AG04450 (cell line): Measurements from ENCODE around the gene CD27. TPM values are rescaled to one million over a fixed set of nuclear protein-coding genes. Genes with fewer than 3 reads are reported as not detected.
"Not testable (repeated sequence)": the region's sequence is repeated elsewhere in the genome, so short reads cannot be mapped to it uniquely, and the experiment has no call there.

Experiments
- CTCF ChIA-PET: fragments of 300-600, 350-600 bp; formaldehyde crosslinking; extraction: SDS; loops from one replicate; lab custom pipeline; 2022; ENCODE audit warnings: antibody characterized with exemption, inconsistent platforms; lab: Charles Lee
- POLR2A ChIA-PET: fragments of 350-600 bp; formaldehyde crosslinking; extraction: SDS; loops from one replicate; lab custom pipeline; 2021; ENCODE audit warnings: antibody characterized with exemption, inconsistent platforms; lab: Yijun Ruan, JAX
- DNase-seq: peaks from one replicate; pipeline ENCODE4 v3.0.0-alpha.2; 2011; ENCODE audit warnings: low read depth, low spot score
- H3K27ac ChIP-seq: one replicate; pipeline ENCODE4 v1.5.1; 2012; ENCODE audit warnings: low read depth, low read length, control low read depth
- H3K27me3 ChIP-seq: one replicate; pipeline ENCODE4 v1.6.0; 2012; ENCODE audit warnings: low read length; ENCODE audit not compliant: control insufficient read depth, insufficient read depth
- H3K4me3 ChIP-seq: 2 replicates; pipeline ENCODE4 v1.5.1; 2011; ENCODE audit warnings: mild to moderate bottlenecking, low read depth, low read length, control low read depth
- H3K9me3 ChIP-seq: 2 replicates; pipeline ENCODE4 v1.5.1; 2012; ENCODE audit warnings: low read length; ENCODE audit not compliant: control insufficient read depth, insufficient read depth
- polyA plus RNA-seq: library from polyadenylated mRNA; depleted of rRNA; stranded (reverse); fragments of >200 nt; gene quantifications from 2 replicates; pipeline ENCODE4 v1.2.3, GENCODE V29; 2011; rRNA removed
- TF ChIP-seq, protein P1 (sequence below): IDR thresholded peaks from 2 replicates; pipeline ENCODE4 v1.5.1; 2011; ENCODE audit warnings: low read depth, low read length, control low read depth, inconsistent platforms

Gene CD27
- polyA plus RNA-seq, 1 experiment = not detected

DNA sequence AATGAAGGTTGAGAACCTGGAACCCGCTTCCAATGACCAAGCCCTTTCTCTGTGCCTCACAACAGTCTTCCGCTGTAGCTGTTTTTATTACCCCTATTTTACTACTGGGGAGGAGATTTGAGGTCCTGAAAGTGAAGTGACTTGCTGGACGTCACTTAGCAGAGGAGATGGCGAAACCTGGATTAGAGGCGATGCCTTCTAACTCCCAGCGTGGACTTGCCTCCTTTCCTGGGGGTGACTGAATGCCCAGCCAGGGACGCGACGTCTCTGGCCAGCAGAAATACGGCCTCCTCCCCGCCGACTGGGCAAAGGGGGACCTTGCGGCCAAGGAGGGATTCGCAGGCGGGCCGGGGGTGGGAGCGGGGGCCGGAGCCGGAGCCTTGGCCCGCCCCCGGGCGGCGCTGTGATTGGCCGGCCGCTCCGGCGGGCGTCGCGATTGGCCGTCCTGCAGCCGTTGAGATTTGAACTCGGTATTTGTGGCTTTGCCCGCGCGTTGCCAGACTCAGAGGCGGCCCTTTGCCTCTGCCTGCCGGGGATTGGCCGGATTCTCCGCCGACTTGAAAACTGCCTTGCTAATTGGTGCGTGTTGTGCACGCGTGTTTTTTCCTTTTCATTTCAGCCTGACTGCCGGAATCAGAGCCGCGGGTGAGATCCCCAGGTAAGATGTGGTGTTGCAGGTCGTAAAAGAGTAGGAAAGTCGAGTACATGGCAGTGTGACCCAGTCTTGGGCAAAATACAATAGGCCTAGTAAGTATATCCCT lies 48.9 kb downstream of the CD27 start, which contains the start of gene NCAPD2:
TSS of gene NCAPD2 (plus strand) at position 606 of the 761 bp plus-strand sequence. CDS start 997 bp downstream, outside the sequence.
- Histone ChIP-seq H3K9me3 (no peaks in the 10 kb centered on the region), H3K4me3 (peak within 1 kb of the TSS; percentile 97), H3K27me3 (no peaks in the 10 kb centered on the region), H3K27ac (peak within 1 kb of the TSS; percentile 97)
- POLR2A ChIA-PET = interaction anchor here (0.6 to 1.9 kb wide), 12 partner anchors 11 to 167 kb away, joined by 3 to 34 read pairs (median 4); partner anchors contain the start of genes GAPDH, LTBR and VAMP1
- peak; percentile 88 for DNase-seq
- TF ChIP-seq, protein P1, sequence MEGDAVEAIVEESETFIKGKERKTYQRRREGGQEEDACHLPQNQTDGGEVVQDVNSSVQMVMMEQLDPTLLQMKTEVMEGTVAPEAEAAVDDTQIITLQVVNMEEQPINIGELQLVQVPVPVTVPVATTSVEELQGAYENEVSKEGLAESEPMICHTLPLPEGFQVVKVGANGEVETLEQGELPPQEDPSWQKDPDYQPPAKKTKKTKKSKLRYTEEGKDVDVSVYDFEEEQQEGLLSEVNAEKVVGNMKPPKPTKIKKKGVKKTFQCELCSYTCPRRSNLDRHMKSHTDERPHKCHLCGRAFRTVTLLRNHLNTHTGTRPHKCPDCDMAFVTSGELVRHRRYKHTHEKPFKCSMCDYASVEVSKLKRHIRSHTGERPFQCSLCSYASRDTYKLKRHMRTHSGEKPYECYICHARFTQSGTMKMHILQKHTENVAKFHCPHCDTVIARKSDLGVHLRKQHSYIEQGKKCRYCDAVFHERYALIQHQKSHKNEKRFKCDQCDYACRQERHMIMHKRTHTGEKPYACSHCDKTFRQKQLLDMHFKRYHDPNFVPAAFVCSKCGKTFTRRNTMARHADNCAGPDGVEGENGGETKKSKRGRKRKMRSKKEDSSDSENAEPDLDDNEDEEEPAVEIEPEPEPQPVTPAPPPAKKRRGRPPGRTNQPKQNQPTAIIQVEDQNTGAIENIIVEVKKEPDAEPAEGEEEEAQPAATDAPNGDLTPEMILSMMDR = peak; percentile 35; the same call in 1 of the 2 replicates
- CTCF ChIA-PET = interaction anchor here (0.8 to 1.0 kb wide), 2 partner anchors 23 to 28 kb away, joined by 3 to 4 read pairs; partner anchors contain the start of gene VAMP1

DNA sequence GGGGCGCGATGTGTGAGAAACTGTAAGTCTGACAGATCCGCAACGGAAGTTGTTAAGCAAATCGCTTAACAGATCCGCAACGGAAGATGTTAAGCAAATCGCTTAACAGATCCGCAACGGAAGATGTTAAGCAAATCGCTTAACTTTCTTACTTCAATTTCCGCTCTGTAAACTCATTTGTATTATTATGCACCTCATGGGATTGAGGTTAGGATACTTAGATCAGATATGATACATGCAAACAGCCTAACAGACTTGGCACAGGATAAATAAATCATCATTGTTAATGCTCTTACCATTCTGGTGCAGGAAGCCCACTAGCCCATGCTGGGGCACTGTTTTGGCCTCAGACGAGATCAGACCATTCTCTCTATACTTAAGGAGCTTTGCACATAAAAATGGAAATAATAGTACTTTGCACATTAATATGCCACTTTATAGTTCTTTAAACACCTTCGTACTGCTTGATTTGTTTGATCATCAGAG lies 49.5 kb downstream of the CD27 start:
- no peak for DNase-seq
- Histone ChIP-seq H3K27me3 (no peaks in the 10 kb centered on the region), H3K4me3 (peak overlapping the region; percentile 86), H3K27ac (no peak overlapping the region), H3K9me3 (no peaks in the 10 kb centered on the region)
- POLR2A ChIA-PET = interaction anchor here (0.8 to 1.0 kb wide), 2 partner anchors 13 to 23 kb away, joined by 3 to 4 read pairs; partner anchors contain the start of gene VAMP1
- CTCF ChIA-PET = interaction anchor here (1.0 to 1.1 kb wide), 2 partner anchors 18 to 29 kb away, joined by 3 to 5 read pairs; no protein-coding TSS in a partner anchor
- TF ChIP-seq, protein P1 = no peak; the same call in 1 of the 2 replicates

DNA sequence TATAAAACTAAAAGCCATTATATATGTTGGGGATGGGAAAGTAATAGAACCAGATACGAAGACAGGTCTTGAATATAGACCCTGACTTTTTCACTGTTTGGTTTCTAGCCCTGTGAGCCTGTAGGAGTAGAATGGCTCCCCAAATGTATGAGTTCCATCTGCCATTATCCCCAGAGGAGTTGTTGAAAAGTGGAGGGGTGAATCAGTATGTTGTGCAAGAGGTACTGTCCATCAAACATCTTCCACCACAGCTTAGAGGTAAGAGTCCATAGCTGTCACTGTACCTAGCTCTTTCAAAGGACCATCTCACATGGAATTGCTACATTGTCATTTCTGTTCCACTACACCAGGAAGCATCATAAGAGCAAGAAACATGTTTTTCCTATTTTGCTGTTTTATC lies 50.2 kb downstream of the CD27 start:
- CTCF ChIA-PET = interaction anchor here (0.9 to 1.1 kb wide), 3 partner anchors 18 to 44 kb away, joined by 3 to 5 read pairs (median 4); no protein-coding TSS in a partner anchor
- Histone ChIP-seq H3K9me3 (no peaks in the 10 kb centered on the region), H3K27ac (no peak overlapping the region), H3K27me3 (no peaks in the 10 kb centered on the region), H3K4me3 (peak overlapping the region; percentile 86)
- DNase-seq = no peak
- TF ChIP-seq, protein P1 = no peak
- POLR2A ChIA-PET = interaction anchor here (0.8 to 1.1 kb wide), 3 partner anchors 13 to 24 kb away, joined by 3 to 4 read pairs (median 4); partner anchors contain the start of gene VAMP1

DNA sequence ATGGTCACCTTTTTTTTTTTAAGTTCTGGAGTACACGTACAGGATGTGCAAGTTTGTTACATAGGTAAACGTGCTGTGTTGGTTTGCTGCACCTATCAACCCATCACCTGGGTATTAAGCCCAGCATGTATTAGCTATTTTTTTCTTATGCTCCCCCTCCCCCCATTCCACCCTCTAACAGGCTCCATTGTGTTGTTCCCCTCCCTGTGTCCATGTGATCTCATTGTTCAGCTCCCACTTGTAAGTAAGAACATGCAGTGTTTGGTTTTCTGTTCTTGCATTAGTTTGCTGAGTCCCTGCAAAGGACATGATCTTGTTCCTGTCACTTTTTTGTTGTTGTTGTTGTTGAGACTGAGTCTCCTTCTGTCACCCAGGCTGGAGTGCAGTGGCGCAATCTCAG lies 52.5 kb downstream of the CD27 start:
- H3K9me3 ChIP-seq, H3K27ac ChIP-seq, H3K4me3 ChIP-seq, CTCF ChIA-PET, H3K27me3 ChIP-seq, DNase-seq: not testable (repeated sequence)
- POLR2A ChIA-PET = interaction anchor here (1.4 kb wide), 1 partner anchor 37 kb away, joined by 6 read pairs; the partner anchor contains the start of gene GAPDH

DNA sequence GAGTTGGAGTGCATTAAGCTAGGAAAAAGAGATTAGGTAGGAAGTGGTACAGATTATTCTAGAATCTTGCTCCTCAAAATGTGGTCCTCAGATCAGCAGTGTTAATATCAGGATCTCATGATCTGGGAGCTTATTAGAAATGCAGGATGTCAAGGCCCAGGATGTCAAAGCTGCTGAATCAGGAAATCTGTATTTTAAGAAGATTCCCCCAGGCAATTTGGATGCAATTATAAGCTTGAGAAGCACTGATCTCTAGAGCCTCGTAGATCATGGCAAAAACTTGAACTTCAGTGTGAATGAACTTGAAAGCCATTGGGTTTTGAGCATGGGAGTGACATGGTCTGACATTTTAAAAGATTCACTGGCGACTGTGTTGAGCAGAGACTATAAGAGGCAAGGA lies 55.7 kb downstream of the CD27 start:
- POLR2A ChIA-PET = no interaction called here
- CTCF ChIA-PET = no interaction called here
- Histone ChIP-seq H3K27ac (no peak overlapping the region), H3K9me3 (no peaks in the 10 kb centered on the region), H3K27me3 (no peaks in the 10 kb centered on the region), H3K4me3 (no peak overlapping the region)
- DNase-seq = no peak
- TF ChIP-seq, protein P1 = no peak

Other genes starting within 250 kb of the CD27 start
- gene CD9, start 244.6 kb upstream of the CD27 start, polyA plus RNA-seq = 152 and 177 TPM in 2 replicates
- gene PLEKHG6, start 134.3 kb upstream of the CD27 start, polyA plus RNA-seq = 0.06 and 0.15 TPM in 2 replicates
- 231 and 255 TPM in 2 replicates for gene TNFRSF1A, start 102.9 kb upstream of the CD27 start, polyA plus RNA-seq
- gene SCNN1A, start 69.4 kb upstream of the CD27 start, polyA plus RNA-seq = 0.25 and 0.26 TPM in 2 replicates
- 32.1 and 38.8 TPM in 2 replicates for gene LTBR, start 60.8 kb upstream of the CD27 start, polyA plus RNA-seq
- 10.2 and 13.5 TPM in 2 replicates for gene TAPBPL, start 7.1 kb downstream of the CD27 start, polyA plus RNA-seq
- gene VAMP1, start 25.7 kb downstream of the CD27 start, polyA plus RNA-seq = 15.1 and 18.3 TPM in 2 replicates
- gene MRPL51, start 48.3 kb downstream of the CD27 start, polyA plus RNA-seq = 120 and 165 TPM in 2 replicates
- 36.1 and 38.4 TPM in 2 replicates for gene NCAPD2, start 49.1 kb downstream of the CD27 start, polyA plus RNA-seq
- 9,160 and 11,356 TPM in 2 replicates for gene GAPDH, start 89.6 kb downstream of the CD27 start, polyA plus RNA-seq
- gene IFFO1, start 111.1 kb downstream of the CD27 start, polyA plus RNA-seq = 23.8 and 24.2 TPM in 2 replicates
- 35.7 and 41.3 TPM in 2 replicates for gene NOP2, start 123.3 kb downstream of the CD27 start, polyA plus RNA-seq
- gene CHD4, start 162.4 kb downstream of the CD27 start, polyA plus RNA-seq = 86.3 and 119 TPM in 2 replicates
- gene LPAR5, start 191.0 kb downstream of the CD27 start, polyA plus RNA-seq = not detected in 2 replicates
- gene ACRBP, start 202.5 kb downstream of the CD27 start, polyA plus RNA-seq = 0.41 and 0.64 TPM in 2 replicates
- 58.6 and 66.6 TPM in 2 replicates for gene ING4, start 218.2 kb downstream of the CD27 start, polyA plus RNA-seq
- 39.3 and 44.3 TPM in 2 replicates for gene ZNF384, start 244.4 kb downstream of the CD27 start, polyA plus RNA-seq